Testis (tissue), 3 donors: ENCODE results near the gene RBM39. TPM values are rescaled to one million over a fixed set of nuclear protein-coding genes. Genes with fewer than 3 reads are reported as not detected.

ENCODE experiments used
- DNase-seq: peaks from one replicate; pipeline ENCODE4 v3.0.0-alpha.2; 2019
- H3K27ac ChIP-seq, 2 donors: fragments of 200-600 bp; sonication (generic); one replicate each; pipeline ENCODE4 v1.5.1; 2019
- H3K27me3 ChIP-seq: fragments of 200-600 bp; sonication (generic); one replicate; pipeline ENCODE4 v1.5.1; 2019
- H3K36me3 ChIP-seq: fragments of 200-600 bp; sonication (generic); one replicate; pipeline ENCODE4 v1.5.1; 2017; ENCODE audit warnings: low read depth; ENCODE audit errors: missing control alignments
- H3K4me1 ChIP-seq: fragments of 200-600 bp; sonication (generic); one replicate; pipeline ENCODE4 v1.5.1; 2019
- H3K4me3 ChIP-seq, 2 donors: fragments of 200-600 bp; sonication (generic); one replicate each; pipeline ENCODE4 v1.5.1; 2017 to 2019
- H3K9me3 ChIP-seq: fragments of 200-600 bp; sonication (generic); one replicate; pipeline ENCODE4 v1.5.1; 2017
- CTCF ChIP-seq, 3 experiments: fragments of 450-650 bp in 2 of 3; fragments of 200-600 bp in 1 of 3; sonication (generic) in 1 of 3; IDR thresholded peaks; one replicate each; pipeline ENCODE4 v1.5.1; 2016 to 2019; ENCODE audit warnings: antibody characterized with exemption in 3 of 3, mild to moderate bottlenecking in 2 of 3, moderate library complexity in 1 of 3
- POLR2A ChIP-seq: fragments of 450-650 bp; IDR thresholded peaks from one replicate; pipeline ENCODE4 v1.6.1; 2017; ENCODE audit warnings: antibody characterized with exemption, mild to moderate bottlenecking, moderate library complexity
- WGBS, 2 donors: methylation state at CpG; one replicate each; pipeline ENCODE4 v1.1.5; 2018; 5-methylcytosine and 5-hydroxymethylcytosine counted together
- intact Hi-C: fragments of 100-400 bp; cut with DNase I; formaldehyde crosslinking; loops from one replicate; pipeline ENCODE4 v1.15.1; 2023; ENCODE audit warnings: low total_unique reads
- polyA plus RNA-seq: library from polyadenylated mRNA; stranded (reverse); fragments of 350-450 nt; fragmentation: Illumina TruSeq; extraction: RNeasy Lipid Tissue Mini Kit (QIAGEN cat#74804); gene quantifications from one replicate; pipeline ENCODE4 v1.2.3, GENCODE V29; 2014; ENCODE audit warnings: low read depth, low replicate concordance; ENCODE audit not compliant: insufficient read depth
- total RNA-seq, 2 donors: library from RNA; depleted of rRNA; stranded (reverse); fragments of >200 nt; gene quantifications; one replicate each; pipeline ENCODE4 v1.2.3, GENCODE V29; 2016

RBM39 gene
- total and polyA plus RNA-seq, 3 donors from 2014 or later = 116 to 278 (median 273) TPM

- H3K27me3 ChIP-seq = no peaks in the 10 kb centered on the region
- no peak for TF ChIP-seq CTCF (IDR thresholded peaks at IDR 0.05)
- no peak for TF ChIP-seq POLR2A
- no peaks in the 10 kb centered on the region for H3K36me3 ChIP-seq
- no peak overlapping the region for H3K4me3 ChIP-seq
- no peak overlapping the region for H3K27ac ChIP-seq
- H3K4me1 ChIP-seq = peaks cover 24% of the 10 kb centered on the region
- peak; percentile 87 for DNase-seq
- no peaks in the 10 kb centered on the region for H3K9me3 ChIP-seq
- WGBS, 2 donors = 67% methylated on average over 4 of the region's 4 CpGs
- intact Hi-C loops = no loop called here
Observed at GRCh38 chr20:35776513-35777101, 34.5 kb upstream of the RBM39 start.

GRCh38 chr20:35774391-35774790 lies 32.3 kb upstream of the RBM39 start:
- H3K27ac ChIP-seq = peak overlapping the region in 1 of 2 donors; percentile 96

GRCh38 chr20:35773154-35773751 lies 31.2 kb upstream of the RBM39 start:
- no peak overlapping the region for H3K4me3 ChIP-seq
- intact Hi-C loops = no loop called here
- peaks cover 42% of the 10 kb centered on the region for H3K4me1 ChIP-seq

More at GRCh38 chr20:35774391-35774790, 32.3 kb upstream of the RBM39 start:
- intact Hi-C loops = no loop called here
- H3K4me1 ChIP-seq = peaks cover 34% of the 10 kb centered on the region
- no peak overlapping the region for H3K4me3 ChIP-seq
- 50 to 57% methylated on average over 1 of the region's 1 CpG for WGBS, 2 donors
- no peaks in the 10 kb centered on the region for H3K9me3 ChIP-seq
- no peaks in the 10 kb centered on the region for H3K36me3 ChIP-seq
- DNase-seq = no peak
- TF ChIP-seq CTCF (IDR thresholded peaks at IDR 0.05) = no peak
- no peak for TF ChIP-seq POLR2A
- no peaks in the 10 kb centered on the region for H3K27me3 ChIP-seq

GRCh38 chr20:35772563-35773058 lies 30.6 kb upstream of the RBM39 start:
- H3K36me3 ChIP-seq = no peaks in the 10 kb centered on the region
- no peaks in the 10 kb centered on the region for H3K27me3 ChIP-seq
- no peak for DNase-seq
- H3K4me1 ChIP-seq = peaks cover 49% of the 10 kb centered on the region
- H3K27ac ChIP-seq = peak overlapping the region; percentile 93 to 96
- TF ChIP-seq CTCF (IDR thresholded peaks at IDR 0.05) (no peak), POLR2A (no peak)
- H3K9me3 ChIP-seq = no peaks in the 10 kb centered on the region
- H3K4me3 ChIP-seq = peak overlapping the region; percentile 74 to 78
- WGBS, 2 donors = 16 to 18% methylated on average over 8 of the region's 8 CpGs
- intact Hi-C loops = no loop called here

More at GRCh38 chr20:35773154-35773751, 31.2 kb upstream of the RBM39 start:
- WGBS, 2 donors = 23 to 46% methylated on average over 8 of the region's 8 CpGs
- peak; percentile 32 for DNase-seq
- no peak for TF ChIP-seq POLR2A
- TF ChIP-seq CTCF (IDR thresholded peaks at IDR 0.05) = no peak
- H3K36me3 ChIP-seq = no peaks in the 10 kb centered on the region
- H3K9me3 ChIP-seq = no peaks in the 10 kb centered on the region
- peak overlapping the region; percentile 93 to 96 for H3K27ac ChIP-seq
- no peaks in the 10 kb centered on the region for H3K27me3 ChIP-seq
